HFF-Myc (cell line): ENCODE results near the gene AGMO.
"Not testable (repeated sequence)": the region's sequence is repeated elsewhere in the genome, so short reads cannot be mapped to it uniquely, and the experiment has no call there.

ENCODE experiments used
- DNase-seq: peaks from one replicate; pipeline ENCODE4 v3.0.0-alpha.2; 2011; ENCODE audit warnings: low read depth; ENCODE audit errors: extremely low read depth
- H3K4me3 ChIP-seq: replicated peaks from 2 replicates; pipeline ENCODE4 v1.5.1; 2011; ENCODE audit warnings: low read depth, mild to moderate bottlenecking, control low read depth, low read length
- TF ChIP-seq, protein P1 (sequence below): IDR thresholded peaks from 2 replicates; pipeline ENCODE4 v1.5.1; 2012; ENCODE audit warnings: mild to moderate bottlenecking, low read depth, low read length, control low read depth; ENCODE audit errors: missing control alignments

The AGMO gene

DNA sequence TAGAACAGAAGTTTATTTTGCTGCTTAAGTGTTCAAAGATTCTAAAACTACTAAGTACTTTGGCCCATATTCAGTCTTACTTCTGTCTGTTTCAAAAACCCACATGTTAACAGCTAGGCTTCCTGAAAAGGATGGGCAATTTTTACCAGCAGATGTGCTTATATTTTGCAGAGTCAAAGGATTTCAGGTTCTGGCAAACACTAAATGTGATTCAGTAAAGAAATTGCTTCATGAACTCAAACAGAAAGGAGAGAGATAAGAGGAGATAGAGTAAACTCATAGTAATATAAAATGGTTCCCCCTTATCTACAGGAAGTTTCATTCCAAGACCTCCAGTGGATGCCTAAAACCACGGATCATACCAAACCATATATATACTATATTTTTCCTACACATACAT, 248.5 kb downstream of the AGMO start:
- DNase-seq: no peak
- H3K4me3 ChIP-seq: no peak overlapping the region
- TF ChIP-seq, protein P1, sequence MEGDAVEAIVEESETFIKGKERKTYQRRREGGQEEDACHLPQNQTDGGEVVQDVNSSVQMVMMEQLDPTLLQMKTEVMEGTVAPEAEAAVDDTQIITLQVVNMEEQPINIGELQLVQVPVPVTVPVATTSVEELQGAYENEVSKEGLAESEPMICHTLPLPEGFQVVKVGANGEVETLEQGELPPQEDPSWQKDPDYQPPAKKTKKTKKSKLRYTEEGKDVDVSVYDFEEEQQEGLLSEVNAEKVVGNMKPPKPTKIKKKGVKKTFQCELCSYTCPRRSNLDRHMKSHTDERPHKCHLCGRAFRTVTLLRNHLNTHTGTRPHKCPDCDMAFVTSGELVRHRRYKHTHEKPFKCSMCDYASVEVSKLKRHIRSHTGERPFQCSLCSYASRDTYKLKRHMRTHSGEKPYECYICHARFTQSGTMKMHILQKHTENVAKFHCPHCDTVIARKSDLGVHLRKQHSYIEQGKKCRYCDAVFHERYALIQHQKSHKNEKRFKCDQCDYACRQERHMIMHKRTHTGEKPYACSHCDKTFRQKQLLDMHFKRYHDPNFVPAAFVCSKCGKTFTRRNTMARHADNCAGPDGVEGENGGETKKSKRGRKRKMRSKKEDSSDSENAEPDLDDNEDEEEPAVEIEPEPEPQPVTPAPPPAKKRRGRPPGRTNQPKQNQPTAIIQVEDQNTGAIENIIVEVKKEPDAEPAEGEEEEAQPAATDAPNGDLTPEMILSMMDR: no peak

DNA sequence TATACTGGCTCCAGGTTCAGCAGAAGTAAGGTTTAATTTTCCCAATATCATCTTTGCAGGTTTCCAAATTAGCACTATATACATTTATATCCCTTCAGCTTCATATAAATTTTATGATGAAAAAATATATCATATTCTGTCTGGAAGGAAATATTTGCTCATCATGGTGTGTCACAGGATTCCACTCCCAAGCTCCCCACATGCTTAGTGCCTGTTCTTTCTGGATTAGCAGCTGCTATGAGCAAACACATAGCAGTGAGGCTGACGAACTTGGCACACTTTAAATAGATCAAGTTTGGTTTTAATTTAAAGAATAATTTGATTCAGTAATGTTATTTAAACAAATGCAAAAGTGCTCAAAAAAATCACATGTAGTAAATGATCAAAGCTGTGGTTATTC, 251.9 kb downstream of the AGMO start:
- no peak overlapping the region for H3K4me3 ChIP-seq
- peak; percentile 2 for DNase-seq
- TF ChIP-seq, protein P1: no peak

DNA sequence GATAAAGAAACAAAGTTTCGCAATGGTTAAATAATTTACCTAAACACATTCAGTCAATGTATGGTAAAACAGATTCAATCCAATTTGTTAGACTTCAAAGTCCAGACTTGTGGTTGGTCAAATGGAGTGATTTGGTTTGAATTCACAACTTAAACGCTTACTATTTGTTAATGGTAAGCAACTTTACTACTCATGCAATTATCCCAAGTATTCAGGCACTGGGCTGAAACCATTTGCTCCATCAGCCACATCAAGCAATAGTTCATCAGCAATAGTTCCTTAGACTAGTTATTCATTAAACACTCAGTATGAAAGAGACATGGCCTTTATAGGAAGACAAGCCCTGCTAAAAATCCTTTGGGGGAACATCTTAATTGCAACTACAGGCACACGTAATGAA, 253.0 kb downstream of the AGMO start:
- no peak for DNase-seq
- H3K4me3 ChIP-seq: no peak overlapping the region
- TF ChIP-seq, protein P1: no peak

DNA sequence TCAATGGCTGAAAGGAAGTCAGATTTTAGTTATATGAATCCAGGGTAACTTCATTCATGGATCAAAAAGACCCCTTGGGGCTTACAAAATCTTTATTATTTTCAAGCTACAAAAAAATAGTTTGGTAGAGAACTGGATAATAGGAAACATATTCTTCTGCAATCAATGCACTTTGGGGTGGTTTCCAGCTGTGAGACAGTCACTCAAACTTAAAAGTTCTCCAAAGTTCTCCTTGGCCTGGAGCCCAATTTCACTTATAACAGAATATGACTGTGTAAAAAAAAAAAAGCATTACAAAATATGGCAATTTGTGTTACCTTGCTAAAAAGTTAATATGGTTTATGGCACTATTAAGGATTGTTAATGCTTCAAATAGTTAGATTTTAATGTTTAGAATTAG, 255.5 kb downstream of the AGMO start:
- no peak for DNase-seq
- TF ChIP-seq, protein P1: no peak
- no peak overlapping the region for H3K4me3 ChIP-seq

DNA sequence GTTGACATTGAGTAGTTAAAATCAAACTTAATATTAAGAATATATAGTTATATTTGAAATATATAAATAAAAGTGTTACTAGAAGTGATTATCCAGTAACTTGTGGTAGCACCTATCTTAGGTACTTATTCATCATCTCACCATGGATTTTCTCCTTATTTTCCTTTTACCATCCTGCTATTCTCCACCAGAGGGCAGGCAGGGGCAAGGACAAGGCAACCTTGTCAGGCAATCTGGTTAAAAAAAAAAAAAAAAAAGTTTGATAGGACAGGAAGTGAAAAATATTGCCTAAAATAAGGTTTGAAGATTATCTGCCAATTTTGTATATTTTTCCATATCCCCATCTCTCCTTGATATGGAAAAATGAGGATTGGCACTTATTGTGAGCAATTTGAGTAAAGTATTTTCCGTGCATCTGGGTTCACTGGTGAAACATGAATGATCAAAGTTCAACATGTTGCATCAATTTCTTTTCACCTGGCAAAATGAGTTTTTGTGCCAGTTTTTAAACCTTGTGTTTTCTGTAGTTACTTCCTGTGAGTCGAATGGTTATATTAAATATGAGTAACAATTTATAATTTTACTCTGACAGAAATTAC, 256.7 kb downstream of the AGMO start:
- TF ChIP-seq, protein P1: peak; percentile 81
- H3K4me3 ChIP-seq: no peak overlapping the region
- peak; percentile 29 for DNase-seq

DNA sequence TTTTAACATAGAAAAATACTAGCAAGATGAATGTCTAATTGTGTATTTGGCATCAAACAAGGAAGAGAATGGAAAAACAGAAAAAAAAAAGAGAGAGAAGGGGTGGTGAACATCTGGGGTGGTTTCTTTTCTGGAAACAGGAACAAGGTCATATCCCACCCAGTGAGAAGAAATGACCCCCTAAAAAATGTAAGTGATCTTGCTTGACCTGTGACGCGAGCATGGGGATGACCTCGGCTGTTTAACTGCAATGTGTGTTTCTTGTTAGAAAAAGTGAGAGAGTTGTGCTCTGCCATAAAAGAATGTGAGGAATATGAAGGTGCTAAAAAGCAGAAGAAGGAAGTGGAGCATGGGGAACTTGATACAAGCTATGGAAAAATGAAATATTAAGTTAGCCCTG, 258.5 kb downstream of the AGMO start:
- TF ChIP-seq, protein P1: no peak
- no peak overlapping the region for H3K4me3 ChIP-seq
- DNase-seq: no peak

DNA sequence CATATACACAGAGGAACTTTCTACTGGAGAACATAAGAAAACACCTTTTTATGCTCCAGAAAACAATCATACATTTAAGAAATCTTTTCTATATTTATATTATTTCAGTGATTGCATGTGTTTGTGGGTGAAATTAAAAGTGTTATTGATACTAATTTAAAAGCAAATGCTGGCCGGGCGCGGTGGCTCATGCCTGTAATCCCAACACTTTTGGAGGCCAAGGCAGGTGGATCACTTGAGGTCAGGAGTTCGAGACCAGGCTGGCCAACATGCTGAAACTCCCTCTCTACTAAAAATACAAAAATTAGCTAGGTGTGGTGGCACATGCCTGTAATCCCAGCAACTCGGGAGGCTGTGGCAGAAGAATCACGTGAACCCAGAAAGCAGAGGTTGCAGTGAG, 260.8 kb downstream of the AGMO start:
- not testable (repeated sequence) for H3K4me3 ChIP-seq, DNase-seq
